Right lobe of liver (tissue), 6 donors: ENCODE results near the gene TPM2. TPM values are rescaled to one million over a fixed set of nuclear protein-coding genes. Genes with fewer than 3 reads are reported as not detected.
"Not testable (repeated sequence)": the region's sequence is repeated elsewhere in the genome, so short reads cannot be mapped to it uniquely, and the experiment has no call there.

Source experiments
- ATAC-seq, 4 donors: fragments of 200-7000 bp; cut with Tn5 transposase; one replicate each; pipeline ENCODE4 v1.9.1; 2020; ENCODE audit warnings: mild to moderate bottlenecking in 4 of 4, moderate library complexity in 4 of 4
- DNase-seq, 3 donors: peaks; one replicate each; pipeline ENCODE4 v3.0.0-alpha.2; 2020
- H3K27ac ChIP-seq, 3 donors: fragments of 200-600 bp; one replicate each; pipeline ENCODE4 v1.8.0; 2022
- H3K27me3 ChIP-seq, 2 donors: fragments of 200-600 bp; one replicate each; pipeline ENCODE4 v1.8.0; 2022
- H3K36me3 ChIP-seq, 4 donors: fragments of 200-600 bp; sonication (generic) in 1 of 4; one replicate each; pipeline versions ENCODE4 v1.5.1 to v1.8.0; 2017 to 2022; ENCODE audit warnings: control low read depth in 1 of 4
- H3K4me1 ChIP-seq, 4 donors: fragments of 200-600 bp; sonication (generic) in 1 of 4; one replicate each; pipeline versions ENCODE4 v1.5.1 to v1.8.0; 2017 to 2022; ENCODE audit warnings: control low read depth in 1 of 4
- H3K4me3 ChIP-seq, 3 donors: fragments of 200-600 bp; one replicate each; pipeline ENCODE4 v1.8.0; 2022
- H3K9me3 ChIP-seq, 4 donors: fragments of 200-600 bp; sonication (generic) in 1 of 4; one replicate each; pipeline versions ENCODE4 v1.5.1 to v1.8.0; 2017 to 2022; ENCODE audit warnings: control low read depth in 1 of 4
- POLR2A ChIP-seq: fragments of 450-650 bp; IDR thresholded peaks from one replicate; pipeline ENCODE4 v1.6.1; 2017; ENCODE audit warnings: antibody characterized with exemption, mild to moderate bottlenecking
- WGBS: methylation state at CpG from one replicate; pipeline ENCODE4 v1.1.6; 2018; ENCODE audit warnings: low coverage, low lambda C conversion rate; ENCODE audit not compliant: insufficient coverage; ENCODE audit errors: missing lambda C conversion rate; 5-methylcytosine and 5-hydroxymethylcytosine counted together
- intact Hi-C, 2 donors: fragments of 100-400 bp; cut with DNase I; formaldehyde crosslinking; loops; one replicate each; pipeline versions ENCODE4 v1.11.2 to v1.14.1; 2022
- total RNA-seq, 6 experiments: library from RNA; depleted of rRNA in 2 of 6; stranded (reverse); fragments of >200 nt in 2 of 6; fragmentation: NEBNext Ultra II Directional in 3 of 6; extraction: Animal tissue kit (Norgen Biotek cat#: 25700) in 3 of 6; gene quantifications; one replicate each; pipeline versions ENCODE4 v1.1.0 to v1.2.4, GENCODE V29; 2016 to 2023
- TF ChIP-seq, protein P1 (sequence below), 4 donors: fragments of 200-600 bp in 3 of 4; fragments of 450-650 bp in 1 of 4; IDR thresholded peaks; one replicate each; pipeline versions ENCODE4 v1.5.1 to v1.8.0; 2016 to 2022; ENCODE audit warnings: antibody characterized with exemption in 4 of 4, mild to moderate bottlenecking in 2 of 4
- donor health status: DM: no; HTN: yes; CAD: no.
- donor health status: DM: no; HTN: no; CAD: no.
- donor health status: DM: no; HTN: no; CAD: no.
- donor health status: DM: no; HTN: yes; CAD: no.
- donor health status: DM: no; HTN: yes; CAD: no.

Gene TPM2
- total RNA-seq, 6 experiments from 2014 or later: 4.7 to 23.3 (median 12.4) TPM

DNA sequence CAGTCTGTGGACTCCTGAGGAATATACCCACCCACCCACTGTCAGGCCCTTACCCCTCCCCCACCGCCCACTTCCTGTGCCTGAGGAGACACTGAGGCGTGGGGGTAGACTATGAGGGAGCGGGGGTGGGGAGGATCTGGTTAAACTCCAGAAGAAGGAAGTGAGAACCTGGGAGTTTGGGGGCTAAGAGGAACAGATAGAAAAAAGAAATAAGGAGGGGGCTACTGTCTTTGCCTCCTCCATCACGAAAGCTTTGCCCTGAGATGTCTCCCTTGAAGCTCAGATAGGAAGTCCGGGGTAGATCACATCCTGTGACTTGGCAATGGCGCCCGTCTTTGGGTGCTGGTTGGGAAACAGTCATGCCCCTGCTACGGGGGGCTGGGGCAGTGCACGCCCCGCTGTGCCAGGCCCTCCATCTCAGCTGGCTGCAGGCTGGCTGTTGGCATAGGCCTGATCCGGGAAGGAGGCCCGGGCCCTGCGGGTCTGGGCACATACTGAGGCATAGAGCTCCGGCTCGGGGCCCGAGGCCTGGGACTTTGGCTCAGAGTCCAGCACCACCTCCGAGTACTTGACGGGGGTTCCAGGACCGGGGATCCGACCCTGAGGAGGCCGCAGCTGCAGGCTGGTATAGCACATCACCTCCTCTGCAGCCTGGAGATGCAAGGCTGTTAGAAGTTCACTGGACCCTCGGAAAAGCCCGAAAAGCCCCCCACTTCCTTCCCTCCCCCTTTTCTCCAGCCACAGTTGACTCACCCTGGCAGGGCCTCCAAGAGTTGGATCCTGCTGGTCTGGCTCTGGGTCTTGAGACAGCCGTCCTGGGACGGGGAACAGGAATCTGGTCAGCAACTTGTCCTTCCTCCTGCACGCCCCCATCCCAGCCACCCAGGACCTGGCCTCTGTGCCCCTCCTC is 40.0 kb downstream of the TPM2 start:
- TF ChIP-seq, protein P1, sequence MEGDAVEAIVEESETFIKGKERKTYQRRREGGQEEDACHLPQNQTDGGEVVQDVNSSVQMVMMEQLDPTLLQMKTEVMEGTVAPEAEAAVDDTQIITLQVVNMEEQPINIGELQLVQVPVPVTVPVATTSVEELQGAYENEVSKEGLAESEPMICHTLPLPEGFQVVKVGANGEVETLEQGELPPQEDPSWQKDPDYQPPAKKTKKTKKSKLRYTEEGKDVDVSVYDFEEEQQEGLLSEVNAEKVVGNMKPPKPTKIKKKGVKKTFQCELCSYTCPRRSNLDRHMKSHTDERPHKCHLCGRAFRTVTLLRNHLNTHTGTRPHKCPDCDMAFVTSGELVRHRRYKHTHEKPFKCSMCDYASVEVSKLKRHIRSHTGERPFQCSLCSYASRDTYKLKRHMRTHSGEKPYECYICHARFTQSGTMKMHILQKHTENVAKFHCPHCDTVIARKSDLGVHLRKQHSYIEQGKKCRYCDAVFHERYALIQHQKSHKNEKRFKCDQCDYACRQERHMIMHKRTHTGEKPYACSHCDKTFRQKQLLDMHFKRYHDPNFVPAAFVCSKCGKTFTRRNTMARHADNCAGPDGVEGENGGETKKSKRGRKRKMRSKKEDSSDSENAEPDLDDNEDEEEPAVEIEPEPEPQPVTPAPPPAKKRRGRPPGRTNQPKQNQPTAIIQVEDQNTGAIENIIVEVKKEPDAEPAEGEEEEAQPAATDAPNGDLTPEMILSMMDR (IDR thresholded peaks at IDR 0.05): no peak
- TF ChIP-seq POLR2A: no peak
- Histone ChIP-seq H3K4me1 (peaks cover 0 to 7% (median 0%) of the 10 kb centered on the region in 4 donors), H3K4me3 (no peak overlapping the region), H3K27ac (no peak overlapping the region), H3K27me3 (no peaks in the 10 kb centered on the region), H3K9me3 (no peaks in the 10 kb centered on the region), H3K36me3 (no peaks in the 10 kb centered on the region)
- intact Hi-C loops: no loop called here
- DNase-seq (peak in 1 of 3 donors; percentile 44), ATAC-seq (no peak)
- 51% methylated on average over 7 of the region's 26 CpGs for WGBS

- no peaks in the 10 kb centered on the region for H3K4me1 ChIP-seq
- DNase-seq: peak; percentile 93 to 94 (median 94)
- H3K4me3 ChIP-seq: peak overlapping the region; percentile 50 to 73 (median 57)
- H3K9me3 ChIP-seq: no peaks in the 10 kb centered on the region
- ATAC-seq: peak; percentile 97 to 99 (median 98)
- intact Hi-C loops: no loop called here
- H3K27ac ChIP-seq: peak overlapping the region; percentile 67 to 80 (median 75)
- WGBS: 2% methylated on average over 13 of the region's 58 CpGs
- TF ChIP-seq POLR2A: peak; percentile 88
- TF ChIP-seq, protein P1 (IDR thresholded peaks at IDR 0.05): peak; percentile 95 to 98 (median 98)
- no peaks in the 10 kb centered on the region for H3K36me3 ChIP-seq
- no peaks in the 10 kb centered on the region for H3K27me3 ChIP-seq
Measured at GRCh38 chr9:35646533-35647265, 43.0 kb downstream of the TPM2 start.

GRCh38 chr9:35646153-35646532 is 43.6 kb downstream of the TPM2 start:
- Histone ChIP-seq H3K36me3 (no peaks in the 10 kb centered on the region), H3K27me3 (no peaks in the 10 kb centered on the region), H3K9me3 (no peaks in the 10 kb centered on the region), H3K4me3 (peak overlapping the region; percentile 50 to 73 (median 57)), H3K4me1 (no peaks in the 10 kb centered on the region), H3K27ac (peak overlapping the region; percentile 67 to 80 (median 75))
- ATAC-seq (peak; percentile 23 to 31 (median 28)), DNase-seq (peak in 1 of 3 donors; percentile 34)
- 0% methylated on average over 8 of the region's 11 CpGs for WGBS
- TF ChIP-seq, protein P1 (IDR thresholded peaks at IDR 0.05): no peak
- TF ChIP-seq POLR2A: no peak
- intact Hi-C loops: no loop called here

DNA sequence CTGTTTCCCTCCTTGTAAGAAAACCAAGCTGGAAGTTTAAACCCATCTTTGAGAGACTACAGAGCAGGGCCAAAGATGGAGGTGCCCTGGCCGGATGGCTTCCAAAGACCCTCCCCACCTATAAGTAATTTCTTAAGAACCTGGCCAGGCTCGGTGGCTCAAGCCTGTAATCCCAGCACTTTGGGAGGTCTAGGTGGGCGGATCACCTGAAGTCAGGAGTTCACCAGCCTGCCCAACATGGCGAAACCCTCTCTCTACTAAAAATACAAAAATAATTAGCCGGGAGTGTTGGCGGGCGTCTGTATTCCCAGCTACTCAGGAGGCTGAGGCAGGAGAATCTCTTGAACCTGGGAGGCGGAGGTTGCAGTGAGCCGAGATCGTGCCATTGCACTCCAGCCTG is 44.0 kb downstream of the TPM2 start:
- DNase-seq, H3K4me1 ChIP-seq, ATAC-seq, intact Hi-C loops, H3K9me3 ChIP-seq, H3K36me3 ChIP-seq, H3K27me3 ChIP-seq: not testable (repeated sequence)
- Histone ChIP-seq H3K4me3 (peak overlapping the region in 1 of 3 donors; percentile 73), H3K27ac (peak overlapping the region; percentile 67 to 80 (median 75))
- 44% methylated on average over 10 of the region's 10 CpGs for WGBS
